Breast epithelium (tissue), 3 donors: Measurements from ENCODE around the gene RBM19.

ENCODE experiments used
- POLR2A ChIP-seq: fragments of 450-650 bp; IDR thresholded peaks from one replicate; pipeline ENCODE4 v1.6.1; 2016; ENCODE audit warnings: antibody characterized with exemption, mild to moderate bottlenecking, moderate library complexity
- POLR2AphosphoS5 ChIP-seq, 3 donors: sonication (generic); formaldehyde crosslinking; IDR thresholded peaks; one replicate each; pipeline ENCODE4 v1.6.1; 2017; ENCODE audit warnings: antibody characterized with exemption in 3 of 3
- TF ChIP-seq, protein P1 (sequence below), 3 donors: fragments of 450-650 bp; IDR thresholded peaks; one replicate each; pipeline ENCODE4 v1.5.1; 2016 to 2017; ENCODE audit warnings: antibody characterized with exemption in 3 of 3, mild to moderate bottlenecking in 3 of 3, moderate library complexity in 3 of 3

DNA sequence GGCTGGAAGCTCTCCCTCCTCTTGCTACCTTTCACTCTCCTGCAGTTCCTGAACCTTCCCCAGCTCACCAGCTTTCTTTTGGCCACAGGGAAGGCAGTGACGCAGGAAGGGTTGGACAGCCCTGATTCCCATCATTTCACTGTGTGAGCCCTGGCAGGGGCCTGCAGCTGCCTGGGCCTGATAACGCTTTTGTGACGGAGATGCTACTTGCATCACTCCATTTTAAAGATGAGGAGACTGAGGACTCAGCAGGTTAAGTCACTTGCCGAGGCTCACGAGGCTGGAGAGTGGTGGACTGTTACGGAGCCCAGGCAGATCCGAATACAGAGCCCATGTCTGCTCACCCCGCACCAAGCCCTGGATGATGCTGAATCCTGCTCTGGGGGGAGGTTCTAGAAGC, 145.3 kb downstream of the RBM19 start:
- TF ChIP-seq POLR2A = no peak
- TF ChIP-seq, protein P1, sequence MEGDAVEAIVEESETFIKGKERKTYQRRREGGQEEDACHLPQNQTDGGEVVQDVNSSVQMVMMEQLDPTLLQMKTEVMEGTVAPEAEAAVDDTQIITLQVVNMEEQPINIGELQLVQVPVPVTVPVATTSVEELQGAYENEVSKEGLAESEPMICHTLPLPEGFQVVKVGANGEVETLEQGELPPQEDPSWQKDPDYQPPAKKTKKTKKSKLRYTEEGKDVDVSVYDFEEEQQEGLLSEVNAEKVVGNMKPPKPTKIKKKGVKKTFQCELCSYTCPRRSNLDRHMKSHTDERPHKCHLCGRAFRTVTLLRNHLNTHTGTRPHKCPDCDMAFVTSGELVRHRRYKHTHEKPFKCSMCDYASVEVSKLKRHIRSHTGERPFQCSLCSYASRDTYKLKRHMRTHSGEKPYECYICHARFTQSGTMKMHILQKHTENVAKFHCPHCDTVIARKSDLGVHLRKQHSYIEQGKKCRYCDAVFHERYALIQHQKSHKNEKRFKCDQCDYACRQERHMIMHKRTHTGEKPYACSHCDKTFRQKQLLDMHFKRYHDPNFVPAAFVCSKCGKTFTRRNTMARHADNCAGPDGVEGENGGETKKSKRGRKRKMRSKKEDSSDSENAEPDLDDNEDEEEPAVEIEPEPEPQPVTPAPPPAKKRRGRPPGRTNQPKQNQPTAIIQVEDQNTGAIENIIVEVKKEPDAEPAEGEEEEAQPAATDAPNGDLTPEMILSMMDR (IDR thresholded peaks at IDR 0.05) = no peak
- no peak for TF ChIP-seq POLR2AphosphoS5 (IDR thresholded peaks at IDR 0.05)
